LNCaP clone FGC (cell line): ENCODE measurements around the gene SPATA21.
"Not testable (repeated sequence)": the region's sequence is repeated elsewhere in the genome, so short reads cannot be mapped to it uniquely, and the experiment has no call there.

Experiments
- DNase-seq: peaks from one replicate; pipeline ENCODE4 v3.0.0-alpha.2; 2011; ENCODE audit warnings: low read depth
- H3K4me3 ChIP-seq: 2 replicates; pipeline ENCODE4 v1.5.1; 2011; ENCODE audit warnings: mild to moderate bottlenecking, low read depth, low read length, control low read depth
- CTCF ChIP-seq: IDR thresholded peaks from 2 replicates; pipeline ENCODE4 v1.5.1; 2012; ENCODE audit warnings: mild to moderate bottlenecking; ENCODE audit not compliant: control insufficient read depth, insufficient read depth; ENCODE audit errors: extremely low read depth

SPATA21 gene

GRCh38 chr1:16436946-16437474, at the start of gene SPATA21:
SPATA21 (minus strand) TSS chr1:16437424; CDS start chr1:16431371, 6,053 bp downstream.
- no peak for DNase-seq
- no peak within 1 kb of the TSS for H3K4me3 ChIP-seq
- no peak for TF ChIP-seq CTCF

- not testable (repeated sequence) for DNase-seq, H3K4me3 ChIP-seq
Observed at GRCh38 chr1:16487011-16487410, 49.8 kb upstream of the SPATA21 start.

- H3K4me3 ChIP-seq, DNase-seq: not testable (repeated sequence)
Observed at GRCh38 chr1:16486316-16486715, 49.1 kb upstream of the SPATA21 start.

- H3K4me3 ChIP-seq, result no peak overlapping the region
- no peak for TF ChIP-seq CTCF
- no peak for DNase-seq
Observed at GRCh38 chr1:16484931-16485330, 47.7 kb upstream of the SPATA21 start.

GRCh38 chr1:16484501-16484835, 47.2 kb upstream of the SPATA21 start:
- H3K4me3 ChIP-seq, result no peak overlapping the region
- DNase-seq, result no peak
- TF ChIP-seq CTCF, result no peak

- not testable (repeated sequence) for DNase-seq, H3K4me3 ChIP-seq
Observed at GRCh38 chr1:16483639-16484500, 46.6 kb upstream of the SPATA21 start.

GRCh38 chr1:16483146-16483545, 45.9 kb upstream of the SPATA21 start:
- H3K4me3 ChIP-seq, result not testable (repeated sequence)

GRCh38 chr1:16478091-16478490, 40.9 kb upstream of the SPATA21 start:
- no peak for TF ChIP-seq CTCF
- H3K4me3 ChIP-seq, result no peak overlapping the region
- no peak for DNase-seq

More at GRCh38 chr1:16483146-16483545, 45.9 kb upstream of the SPATA21 start:
- not testable (repeated sequence) for DNase-seq

GRCh38 chr1:16475771-16476770, 38.8 kb upstream of the SPATA21 start:
- H3K4me3 ChIP-seq, DNase-seq: not testable (repeated sequence)

- DNase-seq, result not testable (repeated sequence)
Observed at GRCh38 chr1:16474891-16475290, 37.7 kb upstream of the SPATA21 start.

More at GRCh38 chr1:16474891-16475290, 37.7 kb upstream of the SPATA21 start:
- H3K4me3 ChIP-seq, result not testable (repeated sequence)
